Fibroblast of gingiva (primary cell): ENCODE measurements around the gene SETBP1.

Source experiments
- DNase-seq: peaks from one replicate; pipeline ENCODE4 v3.0.0-alpha.2; 2011; ENCODE audit warnings: low read depth

The SETBP1 gene

DNA sequence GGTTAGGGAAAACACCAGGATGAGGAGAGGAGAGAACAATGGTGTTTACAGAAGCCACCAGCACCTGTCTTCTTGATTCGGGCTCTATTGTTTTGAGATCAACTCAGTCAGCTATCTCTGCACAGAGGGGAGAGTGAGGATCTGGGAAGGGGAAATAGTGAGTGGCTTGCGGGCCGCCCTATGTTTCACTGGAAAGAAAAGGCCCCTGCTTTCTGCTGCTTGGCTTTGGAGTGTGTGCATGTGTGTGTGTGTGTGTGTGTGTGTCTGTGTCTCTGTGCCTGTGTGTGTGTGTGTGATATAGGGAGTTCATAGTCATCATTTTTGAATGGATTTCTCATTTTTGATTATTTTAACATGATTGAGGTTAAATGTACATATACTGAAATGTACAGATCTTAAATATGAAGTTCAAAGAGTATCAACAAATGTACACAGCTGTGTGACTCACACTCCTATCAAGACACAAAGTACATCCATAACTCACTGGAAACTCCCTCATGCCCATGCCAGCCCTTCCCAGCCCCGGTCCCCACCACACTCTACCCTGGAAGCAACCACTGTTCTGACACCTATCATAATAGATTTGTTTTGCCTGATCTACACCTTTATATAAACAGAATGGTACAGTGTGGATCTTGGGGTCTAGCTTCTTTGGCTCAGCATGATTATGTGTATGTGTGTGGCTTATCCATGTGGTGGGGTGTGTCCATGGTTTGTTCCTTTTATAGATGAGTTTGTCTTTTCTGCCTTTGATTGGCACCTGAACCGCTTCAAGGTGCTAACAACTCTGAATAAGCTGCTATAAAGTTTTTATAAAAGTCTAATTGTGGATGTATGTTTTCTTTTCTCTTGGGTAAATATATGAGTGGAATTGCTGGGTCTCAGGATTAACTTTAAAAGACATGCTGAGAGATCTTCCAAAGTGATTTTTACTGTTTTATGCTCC, 258.3 kb downstream of the SETBP1 start:
- DNase-seq = no peak

DNA sequence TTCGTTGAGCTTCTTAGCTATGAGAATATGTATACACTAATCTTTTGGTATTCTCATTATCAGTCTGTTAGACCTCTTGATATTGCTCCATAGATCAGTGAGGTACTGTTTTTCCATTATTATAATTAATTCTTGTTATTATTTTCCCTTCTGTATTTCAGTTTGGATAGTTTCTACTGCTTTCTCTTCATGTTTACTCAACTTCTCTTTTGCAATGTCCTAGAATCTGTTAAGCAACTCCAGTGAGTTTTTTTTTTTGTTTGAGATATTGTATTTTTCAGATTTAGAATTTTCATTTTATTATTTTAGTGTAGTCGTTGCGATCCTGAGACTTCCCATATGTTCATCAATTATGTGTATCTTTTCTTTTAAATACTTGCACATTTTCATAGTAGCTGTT, 260.8 kb downstream of the SETBP1 start:
- DNase-seq = no peak

DNA sequence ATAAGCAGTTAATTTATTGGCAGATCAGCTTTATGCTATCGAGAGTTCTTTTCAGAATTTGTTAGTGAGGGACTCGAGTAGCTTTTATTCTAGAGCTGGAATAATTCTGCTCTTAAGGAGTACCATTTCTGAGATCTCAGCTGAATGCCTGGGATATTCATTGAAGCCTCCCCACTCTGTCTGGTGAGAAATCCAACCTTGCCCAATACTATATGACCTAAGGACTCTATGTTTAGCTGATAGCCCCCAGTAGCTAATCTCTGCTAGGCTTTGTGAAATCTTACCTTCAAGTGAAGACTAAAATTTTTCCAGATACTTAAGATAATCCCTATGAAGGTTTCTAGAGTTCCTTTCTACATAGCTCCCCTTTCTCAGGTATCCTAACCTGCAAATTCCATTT, 261.4 kb downstream of the SETBP1 start:
- no peak for DNase-seq

DNA sequence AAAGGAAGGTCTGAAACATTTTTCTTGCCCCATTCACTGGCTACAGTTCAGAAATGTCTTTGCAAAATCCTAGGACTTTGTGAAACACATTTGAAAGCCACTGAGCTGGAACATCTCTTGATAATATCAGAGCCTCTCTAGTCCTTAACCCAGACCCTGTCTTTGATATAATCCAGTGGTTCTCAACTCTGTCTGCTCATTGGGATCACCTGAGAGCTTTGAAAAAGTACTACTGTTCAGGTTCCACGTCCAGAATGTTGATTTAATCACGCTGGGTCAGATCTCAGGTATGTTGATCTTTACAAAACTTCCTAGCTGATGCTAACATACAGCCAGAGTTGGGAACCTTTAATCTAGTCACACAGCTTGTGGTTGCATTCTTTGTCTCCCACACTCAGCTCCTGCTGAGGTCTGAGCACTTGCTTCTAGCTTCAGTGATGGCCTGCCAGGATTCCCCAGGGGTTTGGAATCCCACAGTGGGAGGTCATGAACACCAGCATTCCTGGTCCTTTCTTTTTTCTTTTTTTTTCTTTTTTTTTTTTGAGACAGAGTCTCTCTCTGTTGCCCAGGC, 262.7 kb downstream of the SETBP1 start:
- peak; percentile 28 for DNase-seq

DNA sequence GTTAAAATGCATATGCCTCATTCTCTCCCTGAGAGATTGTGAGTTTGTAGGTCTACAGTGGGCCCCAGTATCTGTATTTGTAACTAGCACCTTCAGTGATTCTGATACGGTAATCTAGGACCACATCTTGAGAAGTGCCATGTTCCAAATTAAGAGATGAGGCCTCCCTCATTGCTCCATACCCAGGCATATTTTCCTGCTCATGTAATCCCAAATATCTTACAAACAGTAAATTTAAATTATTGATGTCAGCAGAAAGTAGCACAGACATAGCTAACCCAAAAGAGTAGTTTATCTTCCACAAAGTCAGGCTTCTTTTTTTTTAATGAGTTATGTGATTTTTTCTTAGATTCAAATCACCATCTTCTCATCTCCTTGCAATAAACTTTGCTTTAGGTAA, 263.8 kb downstream of the SETBP1 start:
- DNase-seq = no peak

DNA sequence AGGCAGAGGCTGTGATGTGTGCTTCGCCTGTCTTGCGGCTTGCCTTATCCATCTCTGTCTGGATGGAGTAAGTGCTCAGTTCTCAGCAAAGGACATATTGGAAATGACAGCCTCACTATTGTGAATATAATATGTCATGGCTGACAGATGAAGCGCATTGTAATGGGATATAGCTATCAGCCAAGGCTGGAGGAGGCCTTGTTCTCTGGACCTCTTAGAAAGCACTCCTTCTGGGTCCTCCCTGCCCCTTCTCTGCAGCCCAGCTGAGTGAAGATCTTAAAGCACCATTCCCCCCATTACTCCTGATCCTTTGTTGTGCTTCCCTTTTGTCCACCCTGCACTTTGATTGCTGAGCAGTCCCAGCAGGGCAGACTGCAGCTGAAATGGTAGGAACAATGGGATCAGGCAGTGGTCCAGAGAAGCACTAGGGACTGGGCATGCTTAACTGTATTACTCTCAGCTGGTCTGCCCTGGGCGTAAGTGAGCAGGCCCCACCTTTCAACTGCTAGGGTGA, 265.3 kb downstream of the SETBP1 start:
- DNase-seq = no peak

DNA sequence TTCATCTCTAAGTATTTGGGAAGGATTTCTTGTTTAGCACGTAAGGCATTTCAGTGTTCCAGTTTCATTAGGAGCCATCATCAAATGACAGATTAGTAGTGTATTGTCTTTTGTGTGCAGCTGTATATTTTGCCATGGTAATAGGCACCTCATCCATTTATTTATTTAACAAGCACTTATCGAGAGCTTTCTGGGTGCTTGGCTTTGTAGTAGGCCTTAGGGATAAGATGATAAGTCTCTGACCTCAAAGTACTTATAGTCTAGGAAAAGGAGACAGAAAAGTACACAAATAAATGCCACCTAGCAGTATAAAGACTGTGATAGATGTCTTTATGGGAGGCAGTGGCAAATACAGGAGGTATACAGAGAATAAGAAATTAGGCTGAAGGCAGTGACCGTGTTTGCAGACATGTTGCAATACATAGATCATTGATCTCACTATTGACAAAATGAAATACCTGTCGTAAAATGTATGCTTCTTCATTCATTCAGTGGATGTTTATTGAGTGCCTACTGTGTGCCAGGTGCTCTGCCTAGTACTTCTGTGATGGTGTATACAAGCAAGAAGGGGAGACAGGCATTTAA, 265.9 kb downstream of the SETBP1 start:
- DNase-seq = no peak

DNA sequence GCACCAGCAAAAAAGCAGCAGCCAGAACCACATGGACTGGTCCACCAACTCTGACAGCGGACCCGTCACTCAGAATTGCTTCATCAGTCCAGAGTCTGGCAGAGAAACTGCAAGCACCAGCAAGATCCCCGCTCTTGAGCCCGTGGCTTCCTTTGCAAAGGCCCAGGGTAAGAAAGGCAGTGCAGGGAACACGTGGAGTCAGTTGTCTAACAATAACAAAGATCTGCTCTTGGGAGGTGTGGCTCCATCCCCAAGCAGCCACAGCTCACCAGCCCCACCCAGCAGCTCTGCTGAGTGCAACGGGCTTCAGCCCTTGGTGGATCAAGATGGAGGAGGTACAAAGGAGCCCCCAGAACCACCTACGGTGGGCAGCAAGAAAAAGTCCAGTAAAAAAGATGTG, 269.3 kb downstream of the SETBP1 start:
- no peak for DNase-seq

DNA sequence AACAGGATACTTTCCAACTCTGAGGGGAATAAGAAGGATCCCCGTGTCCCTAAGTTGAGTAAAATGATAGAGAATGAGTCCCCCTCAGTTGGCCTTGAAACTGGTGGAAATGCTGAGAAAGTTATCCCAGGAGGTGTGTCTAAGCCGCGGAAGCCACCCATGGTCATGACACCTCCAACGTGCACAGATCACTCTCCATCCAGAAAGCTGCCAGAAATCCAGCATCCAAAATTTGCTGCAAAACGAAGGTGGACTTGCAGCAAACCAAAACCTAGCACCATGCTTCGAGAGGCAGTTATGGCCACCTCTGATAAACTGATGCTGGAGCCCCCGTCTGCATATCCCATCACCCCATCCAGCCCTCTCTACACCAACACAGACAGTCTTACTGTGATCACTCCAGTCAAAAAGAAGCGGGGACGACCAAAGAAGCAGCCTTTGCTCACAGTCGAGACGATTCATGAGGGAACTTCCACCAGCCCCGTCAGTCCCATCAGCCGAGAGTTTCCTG, 270.1 kb downstream of the SETBP1 start:
- no peak for DNase-seq

DNA sequence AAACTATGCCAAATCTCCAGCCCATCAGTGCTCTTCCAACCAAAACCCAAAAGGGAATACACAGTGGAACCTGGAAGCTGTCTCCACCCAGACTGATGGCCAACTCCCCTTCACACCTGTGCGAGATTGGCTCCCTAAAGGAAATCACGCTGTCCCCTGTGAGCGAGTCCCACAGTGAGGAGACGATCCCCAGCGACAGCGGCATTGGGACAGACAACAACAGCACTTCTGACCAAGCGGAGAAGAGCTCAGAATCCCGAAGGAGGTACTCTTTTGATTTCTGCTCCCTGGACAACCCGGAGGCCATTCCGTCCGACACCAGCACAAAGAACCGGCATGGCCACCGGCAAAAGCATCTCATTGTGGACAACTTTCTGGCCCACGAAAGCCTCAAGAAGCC, 271.1 kb downstream of the SETBP1 start:
- DNase-seq = no peak

DNA sequence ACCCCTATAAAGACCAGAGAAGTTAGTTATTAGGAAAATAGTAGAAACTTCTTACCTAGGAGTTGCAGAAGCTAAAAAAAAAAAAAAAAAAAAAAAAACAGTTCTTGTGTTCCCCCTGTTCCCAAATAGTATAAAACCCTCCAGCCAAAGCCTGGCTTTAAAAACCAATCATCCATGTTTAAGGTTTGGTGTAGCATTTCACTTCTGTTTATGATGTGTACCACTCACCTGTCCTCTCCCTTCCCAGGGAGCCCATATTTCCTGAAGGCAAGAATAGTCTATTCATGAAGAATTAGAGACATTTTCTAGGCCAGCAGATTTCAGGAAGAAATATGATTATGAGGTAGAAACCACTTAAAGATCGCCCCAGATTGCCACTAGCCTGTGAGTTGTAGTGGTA, 273.6 kb downstream of the SETBP1 start:
- DNase-seq = no peak

DNA sequence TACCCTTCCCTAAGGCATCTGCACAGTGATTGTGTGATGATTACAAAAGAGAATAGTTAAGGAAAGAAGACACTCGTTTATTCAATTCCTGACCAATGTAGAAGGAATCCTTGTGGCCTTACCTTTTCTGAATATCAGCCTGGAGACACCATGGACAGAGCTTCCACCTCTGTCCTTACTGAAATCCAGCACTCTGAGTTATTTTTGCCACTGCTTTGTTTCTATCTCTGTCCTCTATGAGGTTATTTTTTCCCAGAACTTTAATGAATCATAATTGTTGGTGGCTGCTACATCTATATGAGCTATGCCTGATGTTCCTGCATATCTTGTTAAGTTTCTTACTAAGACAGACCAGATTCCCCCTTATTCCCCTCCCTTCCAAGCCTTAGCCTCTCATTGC, 275.1 kb downstream of the SETBP1 start:
- DNase-seq = no peak

DNA sequence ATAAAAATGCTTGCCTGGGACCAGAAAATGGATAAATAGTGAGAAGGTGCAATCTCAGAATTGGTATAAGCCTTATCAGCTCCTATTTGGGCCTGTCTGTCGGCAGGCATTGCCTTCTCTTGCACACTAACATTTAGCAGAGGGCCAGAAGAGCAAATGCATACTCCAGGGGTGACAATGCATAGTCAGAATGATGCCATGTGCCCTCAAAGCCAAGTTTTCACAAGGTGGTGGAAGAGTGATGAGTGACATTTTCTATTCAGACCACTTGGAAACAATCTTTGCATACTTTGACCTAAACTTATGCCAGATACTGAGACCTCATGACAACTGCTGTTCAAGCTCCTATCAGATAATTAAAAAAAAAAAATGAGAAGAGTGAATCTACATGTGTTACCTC, 276.3 kb downstream of the SETBP1 start:
- DNase-seq = no peak

DNA sequence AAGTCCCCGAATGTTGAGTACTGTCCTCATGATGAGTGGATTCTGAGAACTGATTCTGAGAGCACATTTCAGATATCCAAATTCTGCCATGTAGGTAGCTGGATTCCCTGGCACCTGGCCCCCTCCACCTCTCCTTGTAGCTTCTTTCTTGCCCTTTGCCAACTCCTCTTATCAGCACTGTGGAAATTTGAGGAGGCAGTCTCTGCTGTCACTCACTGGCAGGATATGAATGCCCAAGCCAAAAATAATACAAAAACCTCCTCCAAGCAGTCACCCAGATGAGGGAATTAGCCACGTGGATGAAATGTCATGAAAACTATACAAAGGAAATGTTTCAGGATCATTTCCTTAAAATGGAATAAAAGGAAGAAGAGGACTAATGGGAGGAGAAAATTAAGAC, 276.8 kb downstream of the SETBP1 start:
- DNase-seq = no peak

DNA sequence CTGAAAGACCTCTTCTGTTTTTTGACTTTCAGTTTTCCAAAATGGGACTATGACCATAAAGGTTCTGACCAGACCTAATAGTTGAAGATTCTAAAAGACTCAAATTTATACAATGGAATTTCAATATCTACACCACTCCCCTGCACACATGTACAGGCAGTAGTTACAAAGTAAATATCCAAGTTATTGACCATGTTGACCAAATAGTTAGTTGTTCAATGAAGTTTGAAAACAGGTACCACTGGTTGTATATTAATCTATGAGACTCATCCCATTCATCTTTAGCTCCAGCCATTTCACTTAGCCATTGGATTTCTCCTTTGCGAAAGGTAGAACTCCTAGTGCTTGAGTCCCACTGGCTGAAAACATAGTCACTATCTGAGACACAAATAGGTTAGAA, 277.4 kb downstream of the SETBP1 start:
- DNase-seq = no peak

DNA sequence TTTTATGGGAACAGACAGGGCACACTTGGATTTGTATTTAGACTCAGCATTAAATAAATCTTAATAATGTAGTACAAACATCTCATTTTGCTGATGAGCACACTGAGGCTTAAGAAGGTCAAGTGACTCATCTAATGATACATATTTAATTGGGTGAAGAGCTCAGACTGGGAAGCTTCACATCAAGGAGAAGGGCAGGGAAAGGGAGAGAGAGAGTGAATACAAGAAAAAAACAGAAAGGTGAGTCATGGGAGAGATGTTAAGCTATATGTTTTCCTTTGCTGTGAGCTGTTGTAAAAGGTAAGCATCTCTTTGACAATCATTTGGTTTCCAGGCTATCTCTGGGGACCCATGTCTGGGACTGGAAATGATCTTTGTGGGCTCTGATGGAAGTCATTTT, 277.8 kb downstream of the SETBP1 start:
- DNase-seq = no peak

DNA sequence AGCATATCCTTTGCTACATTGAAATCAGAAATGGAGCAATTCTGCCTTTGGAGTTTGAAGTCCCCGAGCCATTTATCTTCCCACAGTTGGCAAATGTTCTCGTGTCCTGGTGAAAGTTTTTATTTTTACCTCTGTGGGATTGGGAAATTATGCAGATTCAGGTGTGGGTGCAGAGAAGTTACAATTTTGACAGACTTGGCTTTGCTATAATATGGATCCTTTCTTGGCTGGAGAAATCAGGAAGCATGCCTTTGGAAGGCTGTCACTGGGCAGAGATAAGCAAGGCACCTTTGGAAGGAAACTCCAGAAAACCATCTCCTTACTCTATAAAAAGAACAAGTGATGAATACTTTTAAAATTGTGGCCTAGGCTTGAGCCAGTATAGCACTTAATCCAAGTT, 278.3 kb downstream of the SETBP1 start:
- DNase-seq = no peak

DNA sequence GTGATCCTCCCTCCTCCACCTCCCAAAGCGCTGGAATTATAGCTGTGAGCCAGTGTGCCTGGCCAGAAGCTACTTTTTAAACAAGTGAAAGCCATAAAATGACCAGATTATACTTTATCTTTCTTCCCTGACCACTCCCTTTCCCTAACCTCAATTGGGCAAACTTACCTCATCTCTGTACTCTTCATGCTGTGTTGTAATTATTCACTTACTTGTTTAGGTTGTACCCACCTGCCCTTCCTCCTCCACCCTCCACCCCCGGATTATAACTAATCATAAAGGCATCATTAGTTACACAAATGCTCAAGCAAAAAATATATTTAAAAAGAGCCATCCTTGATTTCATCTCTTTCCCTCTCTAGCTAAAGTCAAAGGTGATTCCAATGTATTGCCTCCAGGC, 279.9 kb downstream of the SETBP1 start:
- DNase-seq = no peak

DNA sequence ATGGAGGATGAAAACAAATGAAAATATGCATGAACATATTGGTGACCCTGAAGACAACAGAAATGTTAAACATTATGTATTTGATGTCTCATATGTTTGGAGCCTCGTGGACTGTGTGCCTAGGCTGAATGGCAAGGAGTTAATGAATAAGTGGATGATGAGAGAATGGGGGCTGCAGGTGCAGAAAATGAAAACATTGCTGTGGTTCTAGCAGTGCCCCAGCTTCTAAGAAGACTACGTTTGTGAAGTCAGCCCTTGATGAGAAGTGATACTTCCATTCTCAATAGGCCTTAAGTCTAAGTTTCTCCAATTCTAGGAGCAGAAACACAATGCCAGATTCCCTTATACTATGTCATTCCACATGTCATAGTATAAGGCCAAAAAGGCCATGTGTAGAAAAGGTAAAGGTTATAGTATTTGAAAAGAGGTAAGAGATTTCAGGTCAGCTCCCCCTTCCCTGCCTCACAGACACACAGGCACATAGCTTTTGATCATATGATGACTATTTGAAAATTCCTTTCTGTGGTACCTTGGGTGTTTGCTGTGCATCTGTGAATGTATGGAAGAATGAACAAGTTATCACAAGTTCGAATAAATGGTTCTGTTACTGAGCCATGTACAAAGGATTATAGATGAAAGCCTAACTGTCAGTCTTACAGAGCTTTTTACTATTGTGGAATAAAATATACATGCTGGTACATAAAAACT, 280.8 kb downstream of the SETBP1 start:
- DNase-seq = no peak

DNA sequence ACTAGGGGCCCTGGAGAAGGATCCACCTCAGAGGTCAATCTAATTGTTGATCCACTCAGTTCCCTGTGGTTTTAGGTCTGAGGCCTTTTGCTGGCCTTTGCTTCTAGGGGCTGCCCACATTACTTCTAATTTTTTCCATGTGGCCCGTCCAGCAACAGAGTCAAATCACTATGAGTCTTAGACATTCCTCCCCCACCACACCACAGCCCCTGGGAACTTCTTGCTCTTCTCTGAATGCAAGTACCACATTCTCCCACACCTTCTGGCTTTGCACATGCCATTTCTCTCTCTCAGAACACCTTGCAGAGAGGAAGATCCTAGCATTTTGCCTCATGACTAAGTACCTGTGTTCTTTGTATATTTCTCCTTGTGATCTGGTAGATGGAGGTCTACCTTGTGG, 286.9 kb downstream of the SETBP1 start:
- no peak for DNase-seq

DNA sequence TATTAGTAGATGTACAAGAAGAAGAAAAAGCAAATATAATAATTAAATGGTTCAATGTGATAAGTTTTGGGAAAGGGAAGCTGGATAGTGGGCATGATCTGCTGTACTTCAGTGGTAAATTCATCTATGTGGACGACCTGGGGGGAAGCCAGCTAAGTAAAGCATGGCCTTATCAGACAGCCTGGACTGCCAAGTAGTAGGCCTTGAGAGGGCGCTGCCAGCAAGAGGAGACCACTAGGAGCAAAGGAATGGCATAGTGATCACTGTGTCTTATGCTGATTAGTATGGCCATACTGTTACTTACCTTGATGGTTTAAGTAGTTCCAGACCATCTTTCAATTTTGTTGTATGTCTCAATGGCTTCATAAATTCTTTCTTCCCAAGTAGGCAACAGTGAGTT, 287.6 kb downstream of the SETBP1 start:
- no peak for DNase-seq

DNA sequence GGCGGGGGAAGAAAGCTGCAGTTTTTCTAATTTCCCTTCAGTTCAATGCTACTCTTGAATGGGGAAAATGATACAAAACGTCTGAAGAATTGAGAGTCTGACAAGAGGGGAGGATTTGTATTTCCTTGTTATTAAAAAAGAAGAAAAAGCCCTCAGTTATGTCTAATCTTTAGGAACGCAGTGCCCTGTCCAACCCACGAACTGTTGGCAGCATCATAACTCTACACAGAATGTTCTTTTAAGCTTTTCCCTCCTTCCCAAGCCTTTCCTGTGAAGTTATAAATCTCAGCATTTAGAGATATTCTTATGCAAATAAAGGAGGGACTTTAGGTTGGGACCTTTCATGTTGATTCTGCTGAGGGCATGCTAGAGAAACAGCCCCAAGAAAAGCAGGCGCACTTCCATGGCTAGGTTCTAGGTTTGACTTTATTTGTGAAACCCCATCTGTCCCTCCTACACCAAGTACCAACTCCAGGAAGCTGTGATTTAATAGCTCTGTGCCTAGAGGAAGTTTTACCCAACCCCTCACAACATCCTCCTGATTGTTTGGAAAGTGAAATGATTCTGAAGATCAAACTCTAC, 288.6 kb downstream of the SETBP1 start:
- DNase-seq = no peak
